Esophagus squamous epithelium (tissue), 4 donors: ENCODE data around the gene AGR2.

Source experiments
- CTCF ChIP-seq, 6 experiments: fragments of 450-650 bp in 4 of 6; fragments of 200-600 bp in 2 of 6; sonication (generic) in 2 of 6; IDR thresholded peaks; one replicate each; pipeline ENCODE4 v1.5.1; 2016 to 2019; ENCODE audit warnings: antibody characterized with exemption in 6 of 6, mild to moderate bottlenecking in 4 of 6, moderate library complexity in 4 of 6
- POLR2A ChIP-seq, 4 donors: fragments of 450-650 bp; IDR thresholded peaks; one replicate each; pipeline ENCODE4 v1.6.1; 2017; ENCODE audit warnings: antibody characterized with exemption in 4 of 4, mild to moderate bottlenecking in 4 of 4, moderate library complexity in 3 of 4

GRCh38 chr7:16811551-16811950, 6.8 kb upstream of the AGR2 start:
- TF ChIP-seq CTCF (IDR thresholded peaks at IDR 0.05): no peak
- no peak for TF ChIP-seq POLR2A (IDR thresholded peaks at IDR 0.05)
